H9 (cell line): ENCODE results near the gene UQCRC1. TPM values are rescaled to one million over a fixed set of nuclear protein-coding genes. Genes with fewer than 3 reads are reported as not detected.
A peak's percentile ranks its signal among the peaks of the same experiment; 100 is the strongest.
"Not testable (repeated sequence)": the region's sequence is repeated elsewhere in the genome, so short reads cannot be mapped to it uniquely, and the experiment has no call there.

ENCODE experiments used
- DNase-seq: peaks from one replicate; pipeline ENCODE4 v3.0.0-alpha.2; 2017
- H2AFZ ChIP-seq: one replicate; pipeline ENCODE4 v1.6.1; 2013; ENCODE audit warnings: mild to moderate bottlenecking, low read length, control low read depth, moderate library complexity
- H2AK5ac ChIP-seq: 2 replicates; pipeline ENCODE4 v1.6.1; 2013; ENCODE audit warnings: low read length, control low read depth, mixed read lengths; ENCODE audit not compliant: insufficient read length
- H2BK120ac ChIP-seq: one replicate; pipeline ENCODE4 v1.6.1; 2013; ENCODE audit warnings: low read depth, mild to moderate bottlenecking, low read length, control low read depth, inconsistent platforms; ENCODE audit not compliant: poor library complexity, severe bottlenecking
- H2BK12ac ChIP-seq: 2 replicates; pipeline ENCODE4 v1.6.1; 2013; ENCODE audit warnings: low read length, control low read depth, mixed read lengths, low read depth; ENCODE audit not compliant: insufficient read length
- H2BK15ac ChIP-seq: 2 replicates; pipeline ENCODE4 v1.6.1; 2013; ENCODE audit warnings: low read depth, low read length, control low read depth
- H2BK20ac ChIP-seq: one replicate; pipeline ENCODE4 v1.6.1; 2013; ENCODE audit warnings: low read depth, mild to moderate bottlenecking, low read length, control low read depth, inconsistent platforms; ENCODE audit not compliant: poor library complexity, severe bottlenecking
- H2BK5ac ChIP-seq: 2 replicates; pipeline ENCODE4 v1.6.1; 2013; ENCODE audit warnings: low read length, control low read depth, mixed read lengths; ENCODE audit not compliant: insufficient read length
- H3K14ac ChIP-seq: 2 replicates; pipeline ENCODE4 v1.6.1; 2013; ENCODE audit warnings: low read length, control low read depth; ENCODE audit not compliant: insufficient read depth
- H3K18ac ChIP-seq: 2 replicates; pipeline ENCODE4 v1.6.1; 2013; ENCODE audit warnings: low read depth, mild to moderate bottlenecking, mixed read lengths, low read length, control low read depth; ENCODE audit not compliant: insufficient read length
- H3K23ac ChIP-seq: 2 replicates; pipeline ENCODE4 v1.6.1; 2013; ENCODE audit warnings: low read length, control low read depth, mixed read lengths, low read depth; ENCODE audit not compliant: insufficient read length
- H3K23me2 ChIP-seq: 2 replicates; pipeline ENCODE4 v1.6.1; 2013; ENCODE audit warnings: low read depth, mild to moderate bottlenecking, mixed read lengths, low read length, control low read depth; ENCODE audit not compliant: insufficient read length, poor library complexity, severe bottlenecking
- H3K27ac ChIP-seq: 2 replicates; pipeline ENCODE4 v1.5.1; 2013; ENCODE audit warnings: low read length, control low read depth, mixed read lengths, low read depth; ENCODE audit not compliant: insufficient read length
- H3K27me3 ChIP-seq: 2 replicates; pipeline ENCODE4 v1.6.1; 2013; ENCODE audit warnings: low read length, control low read depth, inconsistent platforms; ENCODE audit not compliant: insufficient read depth
- H3K4ac ChIP-seq: 2 replicates; pipeline ENCODE4 v1.6.1; 2013; ENCODE audit warnings: low read depth, mild to moderate bottlenecking, control low read depth, inconsistent platforms, low read length, moderate library complexity
- H3K4me1 ChIP-seq: 2 replicates; pipeline ENCODE4 v1.6.1; 2013; ENCODE audit warnings: low read length, control low read depth, inconsistent platforms; ENCODE audit not compliant: insufficient read depth
- H3K4me2 ChIP-seq: 2 replicates; pipeline ENCODE4 v1.6.1; 2013; ENCODE audit warnings: low read length, control low read depth, mixed read lengths; ENCODE audit not compliant: insufficient read length, insufficient read depth
- H3K56ac ChIP-seq: 2 replicates; pipeline ENCODE4 v1.6.1; 2013; ENCODE audit warnings: low read depth, mild to moderate bottlenecking, mixed read lengths, low read length, control low read depth; ENCODE audit not compliant: insufficient read length
- H3K79me1 ChIP-seq: 2 replicates; pipeline ENCODE4 v1.6.1; 2013; ENCODE audit warnings: low read depth, mild to moderate bottlenecking, moderate library complexity, low read length, control low read depth, inconsistent platforms; ENCODE audit not compliant: insufficient read depth, poor library complexity, severe bottlenecking
- H3K79me2 ChIP-seq: 2 replicates; pipeline ENCODE4 v1.6.1; 2013; ENCODE audit warnings: low read length, control low read depth, inconsistent platforms; ENCODE audit not compliant: insufficient read depth
- H3K9ac ChIP-seq: 2 replicates; pipeline ENCODE4 v1.6.1; 2013; ENCODE audit warnings: low read length, control low read depth, mixed read lengths; ENCODE audit not compliant: insufficient read length; ENCODE audit errors: extremely low read depth
- H3K9me3 ChIP-seq: one replicate; pipeline ENCODE4 v1.6.1; 2013; ENCODE audit warnings: low read depth, low read length, inconsistent platforms; ENCODE audit not compliant: control insufficient read depth
- H3T11ph ChIP-seq: one replicate; pipeline ENCODE4 v1.6.1; 2013; ENCODE audit warnings: mild to moderate bottlenecking, low read length, control low read depth, inconsistent platforms
- H4K20me1 ChIP-seq: one replicate; pipeline ENCODE4 v1.6.1; 2013; ENCODE audit not compliant: control insufficient read depth, insufficient read length, insufficient read depth
- H4K5ac ChIP-seq: 2 replicates; pipeline ENCODE4 v1.6.1; 2013; ENCODE audit warnings: low read depth, mild to moderate bottlenecking, mixed read lengths, low read length, control low read depth; ENCODE audit not compliant: insufficient read length
- H4K8ac ChIP-seq: replicated peaks from 2 replicates; pipeline ENCODE4 v1.6.1; 2013; ENCODE audit warnings: low read length, control low read depth, mixed read lengths, low read depth; ENCODE audit not compliant: insufficient read length
- H4K91ac ChIP-seq: 2 replicates; pipeline ENCODE4 v1.6.1; 2013; ENCODE audit warnings: low read depth, mild to moderate bottlenecking, moderate library complexity, mixed read lengths, low read length, control low read depth; ENCODE audit not compliant: insufficient read length
- H3K27ac Mint-ChIP-seq, 3 experiments: 2 replicates in 2 of 3; 3 replicates in 1 of 3; pipeline ENCODE4 v1.8.0; 2020 to 2021; ENCODE audit warnings: mixed read lengths in 3 of 3, mild to moderate bottlenecking in 1 of 3, moderate library complexity in 1 of 3
- H3K27me3 Mint-ChIP-seq: 2 replicates; pipeline ENCODE4 v1.8.0; 2021; ENCODE audit warnings: low read depth, mild to moderate bottlenecking, moderate library complexity, mixed read lengths
- H3K36me3 Mint-ChIP-seq, 3 experiments: 2 replicates in 2 of 3; 3 replicates in 1 of 3; pipeline ENCODE4 v1.8.0; 2020 to 2021; ENCODE audit warnings: low read depth in 3 of 3, mixed read lengths in 3 of 3; ENCODE audit not compliant: insufficient read depth in 1 of 3
- H3K4me1 Mint-ChIP-seq, 2 experiments: 2 replicates each; pipeline ENCODE4 v1.8.0; 2020; ENCODE audit warnings: mixed read lengths in 2 of 2
- H3K4me3 Mint-ChIP-seq, 2 experiments: 2 replicates in 1 of 2; 3 replicates in 1 of 2; pipeline ENCODE4 v1.8.0; 2020 to 2021; ENCODE audit warnings: mild to moderate bottlenecking in 2 of 2, mixed read lengths in 2 of 2, moderate library complexity in 1 of 2
- H3K9me3 Mint-ChIP-seq, 2 experiments: 2 replicates in 1 of 2; 3 replicates in 1 of 2; pipeline ENCODE4 v1.8.0; 2020; ENCODE audit warnings: mild to moderate bottlenecking in 2 of 2, mixed read lengths in 2 of 2, moderate library complexity in 1 of 2
- CTCF ChIP-seq: fragments of 200-600 bp; sonication (generic); conservative IDR thresholded peaks from 3 replicates; pipeline ENCODE4 v1.8.0; 2021; ENCODE audit warnings: antibody characterized with exemption, mild to moderate bottlenecking
- WGBS: extraction: QIAGEN DNeasy Blood & Tissue Kit; methylation state at CpG from one replicate; pipeline ENCODE4 v1.1.7; 2013; ENCODE audit warnings: missing lambda C conversion rate, low lambda C conversion rate, mixed read lengths; ENCODE audit not compliant: insufficient read length; ENCODE audit errors: extremely low coverage; 5-methylcytosine and 5-hydroxymethylcytosine counted together
- total RNA-seq: library from RNA; stranded (reverse); gene quantifications from 2 replicates; pipeline ENCODE4 v1.2.1, GENCODE V29; 2021

Gene UQCRC1
- total RNA-seq, 1 experiment from 2014 or later, result 285 TPM

GRCh38 chr3:48552111-48552951 is 57.1 kb downstream of the UQCRC1 start:
- WGBS, result no CpG with 5 or more reads among the region's 14 CpGs
- H3K9ac ChIP-seq, result no peak overlapping the region

GRCh38 chr3:48551651-48552050 is 57.8 kb downstream of the UQCRC1 start:
- H2BK12ac ChIP-seq, H3K4me3 Mint-ChIP-seq, H3K27me3 Mint-ChIP-seq, H3K9me3 ChIP-seq, H3K79me2 ChIP-seq, H3K4me2 ChIP-seq, H3K27ac ChIP-seq, H3K27me3 ChIP-seq, H3K14ac ChIP-seq, H2BK20ac ChIP-seq, H4K20me1 ChIP-seq, H3K4ac ChIP-seq, H3K23ac ChIP-seq, H2BK15ac ChIP-seq, H2AK5ac ChIP-seq, H3K9ac ChIP-seq, H4K91ac ChIP-seq, H3K4me1 ChIP-seq, H4K8ac ChIP-seq, H2BK5ac ChIP-seq, H2AFZ ChIP-seq, H2BK120ac ChIP-seq, H3K18ac ChIP-seq, DNase-seq, H3T11ph ChIP-seq, H3K23me2 ChIP-seq, H3K9me3 Mint-ChIP-seq, H3K79me1 ChIP-seq, H3K56ac ChIP-seq, H4K5ac ChIP-seq: not testable (repeated sequence)
- H3K4me1 Mint-ChIP-seq, result peaks cover 30 to 37% of the 10 kb centered on the region in 2 experiments
- peaks cover 15 to 61% (median 28%) of the 10 kb centered on the region in 3 experiments; a peak in 6 of 7 replicates for H3K36me3 Mint-ChIP-seq
- WGBS, result no CpG with 5 or more reads among the region's 7 CpGs
- peak overlapping the region in 1 of 3 experiments; percentile 55; a peak in 1 of 7 replicates for H3K27ac Mint-ChIP-seq

More at GRCh38 chr3:48552111-48552951, 57.1 kb downstream of the UQCRC1 start:
- no peak overlapping the region for H3K18ac ChIP-seq
- H3K9me3 ChIP-seq, result no peaks in the 10 kb centered on the region
- DNase-seq, result no peak
- H3K4me2 ChIP-seq, result no peak overlapping the region
- no peak overlapping the region for H3K23ac ChIP-seq
- H2BK120ac ChIP-seq, result no peak overlapping the region
- no peak overlapping the region for H3K56ac ChIP-seq
- no peak overlapping the region for H2AK5ac ChIP-seq
- no peak overlapping the region for H2BK12ac ChIP-seq
- no peak overlapping the region for H2AFZ ChIP-seq
- Mint-ChIP-seq H3K4me1 (peaks cover 30 to 37% of the 10 kb centered on the region in 2 experiments), H3K27me3 (no peaks in the 10 kb centered on the region), H3K4me3 (peak overlapping the region in 1 of 2 experiments; percentile 2; a peak in 1 of 5 replicates), H3K9me3 (no peaks in the 10 kb centered on the region), H3K27ac (peak overlapping the region; percentile 46 to 72 (median 67); a peak in 3 of 7 replicates), H3K36me3 (peaks cover 15 to 54% (median 25%) of the 10 kb centered on the region in 3 experiments; a peak in 6 of 7 replicates)
- no peak for TF ChIP-seq CTCF
- H3K79me1 ChIP-seq, result no peaks in the 10 kb centered on the region
- no peak overlapping the region for H2BK20ac ChIP-seq
- peaks cover 9% of the 10 kb centered on the region; the same call in 1 of the 2 replicates for H3K4me1 ChIP-seq
- no peaks in the 10 kb centered on the region for H3K27me3 ChIP-seq
- no peak overlapping the region for H3T11ph ChIP-seq
- H4K91ac ChIP-seq, result no peak overlapping the region
- H3K23me2 ChIP-seq, result peaks cover 7% of the 10 kb centered on the region
- no peaks in the 10 kb centered on the region for H4K20me1 ChIP-seq
- no peak overlapping the region for H3K4ac ChIP-seq
- no peak overlapping the region for H3K27ac ChIP-seq
- no peak overlapping the region for H2BK5ac ChIP-seq
- peaks cover 2% of the 10 kb centered on the region; the same call in 1 of the 2 replicates for H3K79me2 ChIP-seq
- H4K8ac ChIP-seq, result no peak overlapping the region
- H3K14ac ChIP-seq, result no peak overlapping the region
- H4K5ac ChIP-seq, result no peak overlapping the region
- no peak overlapping the region for H2BK15ac ChIP-seq
